Cardiac muscle cell (in vitro differentiated cells and primary cell): Measurements from ENCODE around the gene KCNMA1. TPM values are rescaled to one million over a fixed set of nuclear protein-coding genes. Genes with fewer than 3 reads are reported as not detected.

Experiments
- DNase-seq, 2 donors: peaks; one replicate each; pipeline versions ENCODE4 v3.0.0 to v3.0.0-alpha.2; 2010 to 2017; ENCODE audit warnings: low read depth in 1 of 2, low spot score in 1 of 2
- H3K27ac ChIP-seq: fragments of 200-600 bp; sonication (generic); 2 replicates; pipeline ENCODE4 v1.5.1; 2016
- H3K27me3 ChIP-seq: fragments of 200-600 bp; sonication (generic); 2 replicates; pipeline ENCODE4 v1.6.0; 2016; ENCODE audit warnings: control low read depth
- H3K36me3 ChIP-seq: fragments of 200-600 bp; sonication (generic); 2 replicates; pipeline ENCODE4 v1.5.1; 2016; ENCODE audit warnings: control low read depth
- H3K4me1 ChIP-seq: fragments of 200-600 bp; sonication (generic); 2 replicates; pipeline ENCODE4 v1.8.1; 2017; ENCODE audit warnings: low read depth, mild to moderate bottlenecking, mixed run types
- H3K4me3 ChIP-seq: fragments of 200-600 bp; sonication (generic); 2 replicates; pipeline ENCODE4 v1.5.1; 2016; ENCODE audit warnings: mild to moderate bottlenecking
- H3K9me3 ChIP-seq: fragments of 200-600 bp; sonication (generic); 2 replicates; pipeline ENCODE4 v1.5.1; 2017; ENCODE audit warnings: low read depth, mild to moderate bottlenecking, control low read depth
- CTCF ChIP-seq: IDR thresholded peaks from 2 replicates; pipeline ENCODE4 v1.5.1; 2012; ENCODE audit warnings: low read depth, mild to moderate bottlenecking, low read length
- polyA plus RNA-seq: library from polyadenylated mRNA; unstranded; fragments of >200 nt; fragmentation: Nextera tagmentation; extraction: Ambion mirVana; gene quantifications from 2 replicates; pipeline ENCODE4 v1.2.1, GENCODE V29; 2016
- total RNA-seq: library from RNA; depleted of rRNA; stranded (reverse); fragments of >200 nt; gene quantifications from 2 replicates; pipeline ENCODE4 v1.2.3, GENCODE V29; 2016

Gene KCNMA1
- total and polyA plus RNA-seq, 2 experiments from 2014 or later, result 1.8 to 1.9 TPM

- no peaks in the 10 kb centered on the region for H3K4me1 ChIP-seq
- TF ChIP-seq CTCF, result no peak
- H3K9me3 ChIP-seq, result no peaks in the 10 kb centered on the region
- H3K27ac ChIP-seq, result no peak overlapping the region
- no peaks in the 10 kb centered on the region for H3K36me3 ChIP-seq
- no peaks in the 10 kb centered on the region for H3K27me3 ChIP-seq
- DNase-seq, result no peak
- no peak overlapping the region for H3K4me3 ChIP-seq
Observed at GRCh38 chr10:77072361-77072835, 565.2 kb downstream of the KCNMA1 start.

GRCh38 chr10:77071956-77072355 is 565.7 kb downstream of the KCNMA1 start:
- no peak for TF ChIP-seq CTCF
- no peaks in the 10 kb centered on the region for H3K4me1 ChIP-seq
- no peak overlapping the region for H3K4me3 ChIP-seq
- H3K27me3 ChIP-seq, result no peaks in the 10 kb centered on the region
- no peaks in the 10 kb centered on the region for H3K9me3 ChIP-seq
- no peak for DNase-seq
- H3K36me3 ChIP-seq, result no peaks in the 10 kb centered on the region
- no peak overlapping the region for H3K27ac ChIP-seq

GRCh38 chr10:77071001-77071511 is 566.6 kb downstream of the KCNMA1 start:
- Histone ChIP-seq H3K4me3 (no peak overlapping the region), H3K27ac (no peak overlapping the region), H3K27me3 (no peaks in the 10 kb centered on the region), H3K9me3 (no peaks in the 10 kb centered on the region), H3K36me3 (no peaks in the 10 kb centered on the region), H3K4me1 (no peaks in the 10 kb centered on the region)
- no peak for TF ChIP-seq CTCF
- no peak for DNase-seq

- Histone ChIP-seq H3K27ac (no peak overlapping the region), H3K9me3 (no peaks in the 10 kb centered on the region), H3K4me1 (no peaks in the 10 kb centered on the region), H3K36me3 (no peaks in the 10 kb centered on the region), H3K27me3 (no peaks in the 10 kb centered on the region), H3K4me3 (no peak overlapping the region)
- no peak for DNase-seq
- TF ChIP-seq CTCF, result no peak
Observed at GRCh38 chr10:77070346-77070745, 567.3 kb downstream of the KCNMA1 start.

GRCh38 chr10:77068969-77069368 is 568.6 kb downstream of the KCNMA1 start:
- H3K36me3 ChIP-seq, result no peaks in the 10 kb centered on the region
- no peak overlapping the region for H3K4me3 ChIP-seq
- no peaks in the 10 kb centered on the region for H3K9me3 ChIP-seq
- TF ChIP-seq CTCF, result no peak
- no peaks in the 10 kb centered on the region for H3K4me1 ChIP-seq
- H3K27me3 ChIP-seq, result no peaks in the 10 kb centered on the region
- DNase-seq, result no peak
- H3K27ac ChIP-seq, result no peak overlapping the region

GRCh38 chr10:77068272-77068671 is 569.3 kb downstream of the KCNMA1 start:
- H3K27me3 ChIP-seq, result no peaks in the 10 kb centered on the region
- no peak for TF ChIP-seq CTCF
- no peaks in the 10 kb centered on the region for H3K36me3 ChIP-seq
- no peak overlapping the region for H3K27ac ChIP-seq
- no peak for DNase-seq
- no peaks in the 10 kb centered on the region for H3K4me1 ChIP-seq
- H3K9me3 ChIP-seq, result no peaks in the 10 kb centered on the region
- H3K4me3 ChIP-seq, result no peak overlapping the region
